AG04450 (cell line): ENCODE results near the gene HNRNPH1. TPM values are rescaled to one million over a fixed set of nuclear protein-coding genes. Genes with fewer than 3 reads are reported as not detected.
A peak's percentile ranks its signal among the peaks of the same experiment; 100 is the strongest.

Experiments
- CTCF ChIA-PET: fragments of 300-600, 350-600 bp; formaldehyde crosslinking; extraction: SDS; loops from one replicate; lab custom pipeline; 2022; ENCODE audit warnings: antibody characterized with exemption, inconsistent platforms; lab: Charles Lee
- POLR2A ChIA-PET: fragments of 350-600 bp; formaldehyde crosslinking; extraction: SDS; loops from one replicate; lab custom pipeline; 2021; ENCODE audit warnings: antibody characterized with exemption, inconsistent platforms; lab: Yijun Ruan, JAX
- DNase-seq: peaks from one replicate; pipeline ENCODE4 v3.0.0-alpha.2; 2011; ENCODE audit warnings: low read depth, low spot score
- H3K27ac ChIP-seq: one replicate; pipeline ENCODE4 v1.5.1; 2012; ENCODE audit warnings: low read depth, low read length, control low read depth
- H3K27me3 ChIP-seq: one replicate; pipeline ENCODE4 v1.6.0; 2012; ENCODE audit warnings: low read length; ENCODE audit not compliant: control insufficient read depth, insufficient read depth
- H3K4me3 ChIP-seq: 2 replicates; pipeline ENCODE4 v1.5.1; 2011; ENCODE audit warnings: mild to moderate bottlenecking, low read depth, low read length, control low read depth
- H3K9me3 ChIP-seq: 2 replicates; pipeline ENCODE4 v1.5.1; 2012; ENCODE audit warnings: low read length; ENCODE audit not compliant: control insufficient read depth, insufficient read depth
- polyA plus RNA-seq: library from polyadenylated mRNA; depleted of rRNA; stranded (reverse); fragments of >200 nt; gene quantifications from 2 replicates; pipeline ENCODE4 v1.2.3, GENCODE V29; 2011
- TF ChIP-seq, protein P1 (sequence below): IDR thresholded peaks from 2 replicates; pipeline ENCODE4 v1.5.1; 2011; ENCODE audit warnings: low read depth, low read length, control low read depth, inconsistent platforms

HNRNPH1 gene
- polyA plus RNA-seq, 1 experiment = 383 TPM

DNA sequence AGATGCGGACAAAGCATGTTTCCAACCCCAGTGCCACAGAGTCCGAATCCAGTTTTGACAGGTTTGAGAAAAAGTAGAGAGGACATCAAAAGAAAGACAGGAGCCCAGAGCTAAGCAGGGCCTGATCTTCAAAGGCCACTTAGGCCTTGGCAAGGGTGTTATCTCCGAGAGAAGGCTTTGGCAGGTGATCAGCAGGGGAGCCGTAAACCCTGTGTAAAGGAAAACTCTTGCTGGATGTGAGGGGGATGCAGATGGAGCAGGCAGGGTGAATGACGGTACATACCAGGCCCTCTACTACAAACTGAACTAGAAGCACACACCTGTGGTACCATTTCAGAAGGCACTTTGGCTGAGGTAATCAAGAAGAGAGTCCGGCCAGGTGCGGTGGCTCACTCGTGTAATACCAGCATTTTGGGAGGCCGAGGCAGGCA lies 1.4 kb upstream of the HNRNPH1 start:
- ChIA-PET CTCF (interaction anchor here (1.8 kb wide), 1 partner anchor 8 kb away, joined by 11 read pairs; no protein-coding TSS in a partner anchor), POLR2A (no interaction called here)
- TF ChIP-seq, protein P1, sequence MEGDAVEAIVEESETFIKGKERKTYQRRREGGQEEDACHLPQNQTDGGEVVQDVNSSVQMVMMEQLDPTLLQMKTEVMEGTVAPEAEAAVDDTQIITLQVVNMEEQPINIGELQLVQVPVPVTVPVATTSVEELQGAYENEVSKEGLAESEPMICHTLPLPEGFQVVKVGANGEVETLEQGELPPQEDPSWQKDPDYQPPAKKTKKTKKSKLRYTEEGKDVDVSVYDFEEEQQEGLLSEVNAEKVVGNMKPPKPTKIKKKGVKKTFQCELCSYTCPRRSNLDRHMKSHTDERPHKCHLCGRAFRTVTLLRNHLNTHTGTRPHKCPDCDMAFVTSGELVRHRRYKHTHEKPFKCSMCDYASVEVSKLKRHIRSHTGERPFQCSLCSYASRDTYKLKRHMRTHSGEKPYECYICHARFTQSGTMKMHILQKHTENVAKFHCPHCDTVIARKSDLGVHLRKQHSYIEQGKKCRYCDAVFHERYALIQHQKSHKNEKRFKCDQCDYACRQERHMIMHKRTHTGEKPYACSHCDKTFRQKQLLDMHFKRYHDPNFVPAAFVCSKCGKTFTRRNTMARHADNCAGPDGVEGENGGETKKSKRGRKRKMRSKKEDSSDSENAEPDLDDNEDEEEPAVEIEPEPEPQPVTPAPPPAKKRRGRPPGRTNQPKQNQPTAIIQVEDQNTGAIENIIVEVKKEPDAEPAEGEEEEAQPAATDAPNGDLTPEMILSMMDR = no peak
- Histone ChIP-seq H3K9me3 (peaks cover 4% of the 10 kb centered on the region; the same call in 1 of the 2 replicates), H3K4me3 (peak overlapping the region; percentile 66), H3K27ac (peak overlapping the region; percentile 94), H3K27me3 (no peaks in the 10 kb centered on the region)
- no peak for DNase-seq

DNA sequence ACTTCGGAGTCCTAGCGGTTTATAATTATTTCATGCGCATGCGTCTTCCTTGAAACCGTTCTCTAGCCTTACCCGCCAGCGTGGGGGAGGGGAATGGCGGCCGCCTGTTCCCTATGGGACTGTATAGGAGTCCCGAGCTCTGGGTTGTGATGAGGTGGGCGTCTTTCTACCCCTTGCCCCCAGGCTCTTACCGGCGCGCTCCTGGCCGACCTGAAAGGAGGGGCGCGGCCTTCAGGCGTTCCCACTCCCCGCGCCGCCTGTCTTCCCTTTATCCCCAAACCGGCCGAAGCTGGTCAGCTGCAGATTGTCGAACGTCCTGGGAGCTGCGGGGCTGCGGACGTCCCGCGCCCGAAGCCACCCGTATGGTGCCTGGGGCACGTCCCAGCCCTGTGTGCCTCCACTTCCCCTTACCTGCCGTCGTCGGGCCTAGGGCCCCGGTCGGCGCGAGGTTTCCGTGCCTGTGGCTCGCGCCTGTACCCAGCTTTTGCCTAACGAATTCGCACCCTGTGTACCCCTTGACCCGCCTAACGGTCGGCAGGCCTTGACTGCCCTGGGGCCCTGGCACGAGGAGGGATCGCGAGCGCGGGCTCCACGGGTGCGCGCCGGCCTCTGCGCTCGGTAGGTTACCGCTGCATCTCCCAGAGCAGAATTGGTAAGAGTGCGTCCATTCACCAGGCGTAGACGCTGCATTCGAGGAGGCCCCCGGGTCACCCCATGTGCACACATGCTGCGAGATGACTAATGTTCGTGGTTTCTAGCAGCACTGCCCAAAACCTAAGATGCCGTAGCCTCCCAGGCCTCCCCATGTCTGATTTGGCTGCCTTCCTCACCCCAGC lies 653 bp upstream of the HNRNPH1 start:
- Histone ChIP-seq H3K4me3 (peak overlapping the region; percentile 66), H3K9me3 (peaks cover 4% of the 10 kb centered on the region; the same call in 1 of the 2 replicates), H3K27me3 (no peaks in the 10 kb centered on the region), H3K27ac (peak overlapping the region; percentile 94)
- ChIA-PET POLR2A (interaction anchor here (0.6 to 2.1 kb wide), 35 partner anchors 9 to 1564 kb away, joined by 3 to 51 read pairs (median 4); partner anchors contain the start of genes CBY3, HNRNPAB, LTC4S and MAML1), CTCF (interaction anchor here (0.7 to 1.8 kb wide), 5 partner anchors 9 to 139 kb away, joined by 3 to 11 read pairs (median 10); no protein-coding TSS in a partner anchor)
- DNase-seq = no peak
- TF ChIP-seq, protein P1 = peak; percentile 14; the same call in 1 of the 2 replicates

DNA sequence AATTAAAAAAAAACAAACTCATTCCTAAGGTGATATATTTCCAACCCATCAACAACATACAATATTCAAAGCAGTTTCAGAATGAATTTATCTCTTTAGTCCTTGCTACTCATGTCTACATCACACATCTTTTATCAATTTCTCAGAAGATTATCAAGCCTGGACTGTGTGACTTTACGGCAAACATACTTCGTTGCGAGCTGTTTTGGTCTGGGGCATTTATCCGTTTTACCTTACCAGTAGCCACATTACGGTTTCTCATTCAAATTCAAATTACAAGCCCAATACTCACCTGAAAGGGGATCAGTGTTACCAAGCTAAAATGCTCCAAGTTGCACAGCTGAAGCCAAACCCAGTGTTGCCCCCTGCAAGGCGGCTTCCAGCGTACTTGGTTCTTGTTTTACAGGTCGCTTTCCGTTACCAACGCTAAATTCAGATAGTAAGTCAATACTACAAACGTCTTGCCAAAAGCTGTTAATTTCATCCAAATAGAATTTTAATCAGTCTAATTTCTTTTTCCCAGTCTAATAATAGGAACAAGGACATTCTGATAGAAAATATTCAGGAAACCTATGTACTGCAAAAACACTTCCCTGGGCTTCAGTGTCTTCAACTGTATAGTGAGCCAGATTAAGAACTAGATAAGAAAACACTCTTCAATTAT lies 1.8 kb downstream of the HNRNPH1 start:
- no peaks in the 10 kb centered on the region for H3K27me3 ChIP-seq
- TF ChIP-seq, protein P1 = no peak
- ChIA-PET POLR2A (interaction anchor here (2.3 kb wide), 1 partner anchor 11 kb away, joined by 10 read pairs; no protein-coding TSS in a partner anchor), CTCF (interaction anchor here (0.8 to 2.2 kb wide), 3 partner anchors 9 to 47 kb away, joined by 4 to 7 read pairs (median 7); no protein-coding TSS in a partner anchor)
- no peak for DNase-seq
- H3K4me3 ChIP-seq = peak overlapping the region; percentile 100
- no peak overlapping the region for H3K27ac ChIP-seq
- peaks cover 4% of the 10 kb centered on the region; the same call in 1 of the 2 replicates for H3K9me3 ChIP-seq

DNA sequence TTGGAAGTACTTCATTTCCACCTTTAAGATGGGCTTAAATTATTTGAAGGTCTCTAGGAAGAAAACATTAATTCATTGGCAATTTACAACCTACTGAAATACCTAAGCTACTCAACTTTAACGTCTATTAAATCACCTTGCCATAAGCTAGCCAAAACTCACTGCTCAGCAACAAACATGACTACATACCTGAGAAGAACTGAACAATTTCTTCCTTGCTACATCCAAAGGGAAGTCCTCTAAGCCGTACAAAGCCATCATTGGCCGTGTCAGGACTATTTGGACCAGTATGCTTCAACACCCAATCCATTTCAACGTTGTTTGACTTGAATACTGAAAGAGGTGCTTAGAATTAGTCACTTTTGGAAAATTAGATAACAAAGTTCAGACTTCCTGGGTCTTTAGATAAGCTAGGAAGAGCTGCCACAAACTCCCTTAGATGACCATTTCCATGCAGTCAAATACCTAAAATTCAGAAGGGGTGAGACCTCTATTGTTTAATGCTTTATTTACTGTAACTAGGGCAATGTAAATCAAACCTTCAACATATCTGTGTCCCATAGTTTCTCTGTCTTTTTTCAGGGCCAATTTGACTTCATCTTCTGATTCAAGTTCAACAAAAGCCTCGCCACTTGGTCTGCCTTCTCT lies 2.6 kb downstream of the HNRNPH1 start:
- Histone ChIP-seq H3K27ac (no peak overlapping the region), H3K9me3 (peaks cover 4% of the 10 kb centered on the region; the same call in 1 of the 2 replicates), H3K4me3 (peak overlapping the region; percentile 100), H3K27me3 (no peaks in the 10 kb centered on the region)
- TF ChIP-seq, protein P1 = no peak
- ChIA-PET POLR2A (interaction anchor here (0.6 to 2.3 kb wide), 2 partner anchors 10 to 73 kb away, joined by 6 to 10 read pairs; no protein-coding TSS in a partner anchor), CTCF (interaction anchor here (0.7 to 2.2 kb wide), 4 partner anchors 8 to 175 kb away, joined by 3 to 7 read pairs (median 4); no protein-coding TSS in a partner anchor)
- no peak for DNase-seq
